ENCODE measurements around the gene PKP4.

DNA sequence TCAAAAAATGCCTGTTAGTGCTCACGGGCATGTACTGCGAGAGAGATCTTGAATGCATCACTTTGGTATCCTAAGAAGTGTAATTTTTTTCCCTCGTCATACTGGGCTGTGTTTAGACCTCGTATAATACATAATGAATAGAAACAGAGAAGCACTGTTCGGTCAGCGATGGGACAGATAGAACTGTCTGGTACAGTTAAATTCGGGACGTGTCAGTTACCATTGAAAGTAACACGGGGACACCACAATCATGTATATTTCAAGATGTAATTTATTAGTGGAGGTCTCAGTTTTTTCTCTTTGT lies 1.8 kb downstream of the PKP4 start:
- TF ChIP-seq, protein P1, sequence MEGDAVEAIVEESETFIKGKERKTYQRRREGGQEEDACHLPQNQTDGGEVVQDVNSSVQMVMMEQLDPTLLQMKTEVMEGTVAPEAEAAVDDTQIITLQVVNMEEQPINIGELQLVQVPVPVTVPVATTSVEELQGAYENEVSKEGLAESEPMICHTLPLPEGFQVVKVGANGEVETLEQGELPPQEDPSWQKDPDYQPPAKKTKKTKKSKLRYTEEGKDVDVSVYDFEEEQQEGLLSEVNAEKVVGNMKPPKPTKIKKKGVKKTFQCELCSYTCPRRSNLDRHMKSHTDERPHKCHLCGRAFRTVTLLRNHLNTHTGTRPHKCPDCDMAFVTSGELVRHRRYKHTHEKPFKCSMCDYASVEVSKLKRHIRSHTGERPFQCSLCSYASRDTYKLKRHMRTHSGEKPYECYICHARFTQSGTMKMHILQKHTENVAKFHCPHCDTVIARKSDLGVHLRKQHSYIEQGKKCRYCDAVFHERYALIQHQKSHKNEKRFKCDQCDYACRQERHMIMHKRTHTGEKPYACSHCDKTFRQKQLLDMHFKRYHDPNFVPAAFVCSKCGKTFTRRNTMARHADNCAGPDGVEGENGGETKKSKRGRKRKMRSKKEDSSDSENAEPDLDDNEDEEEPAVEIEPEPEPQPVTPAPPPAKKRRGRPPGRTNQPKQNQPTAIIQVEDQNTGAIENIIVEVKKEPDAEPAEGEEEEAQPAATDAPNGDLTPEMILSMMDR (IDR thresholded peaks at IDR 0.05; ENCODE audit: borderline replicate concordance, extremely low read depth, low read length, poor library complexity, severe bottlenecking) = no peak
- no peak for TF ChIP-seq EZH2 (IDR thresholded peaks at IDR 0.05; ENCODE audit: borderline replicate concordance, low read depth, low read length, severe bottlenecking)
